ENCODE measurements around the gene VWA8. TPM values are rescaled to one million over a fixed set of nuclear protein-coding genes. Genes with fewer than 3 reads are reported as not detected.

Gene VWA8
- total RNA-seq, 3 donors from 2014 or later: 18.4 to 43.5 (median 34.7) TPM

- TF ChIP-seq POLR2AphosphoS5 (IDR thresholded peaks at IDR 0.05) (no peak), CTCF (IDR thresholded peaks at IDR 0.05) (no peak), POLR2A (IDR thresholded peaks at IDR 0.05) (no peak)
- intact Hi-C loops (cut with DNase I; ENCODE audit: low total_unique reads): no loop called here
Observed at GRCh38 chr13:41944635-41945397, 16.1 kb downstream of the VWA8 start.

GRCh38 chr13:41944229-41944628, 16.7 kb downstream of the VWA8 start:
- intact Hi-C loops (cut with DNase I; ENCODE audit: low total_unique reads): no loop called here

More at GRCh38 chr13:41944635-41945397, 16.1 kb downstream of the VWA8 start:
- DNase-seq (ENCODE audit: low spot score in 2 of 2): no peak
- H3K4me1 ChIP-seq: no peaks in the 10 kb centered on the region
- no peak overlapping the region for H3K4me3 ChIP-seq
- H3K9me3 ChIP-seq: peaks cover 0 to 15% of the 10 kb centered on the region in 2 donors
- H3K27me3 ChIP-seq: no peaks in the 10 kb centered on the region
- no peak overlapping the region for H3K27ac ChIP-seq
- no peaks in the 10 kb centered on the region for H3K36me3 ChIP-seq

GRCh38 chr13:41942462-41943094, 18.3 kb downstream of the VWA8 start:
- Histone ChIP-seq H3K36me3 (no peaks in the 10 kb centered on the region), H3K27me3 (no peaks in the 10 kb centered on the region), H3K9me3 (peaks cover 0 to 15% of the 10 kb centered on the region in 2 donors), H3K4me3 (no peak overlapping the region), H3K27ac (no peak overlapping the region), H3K4me1 (no peaks in the 10 kb centered on the region)
- DNase-seq (ENCODE audit: low spot score in 2 of 2): no peak
- intact Hi-C loops (cut with DNase I; ENCODE audit: low total_unique reads): no loop called here
- TF ChIP-seq CTCF (IDR thresholded peaks at IDR 0.05) (peak in 1 of 3 donors; percentile 29), POLR2A (IDR thresholded peaks at IDR 0.05) (no peak), POLR2AphosphoS5 (IDR thresholded peaks at IDR 0.05) (no peak)

More at GRCh38 chr13:41944229-41944628, 16.7 kb downstream of the VWA8 start:
- Histone ChIP-seq H3K4me1 (no peaks in the 10 kb centered on the region), H3K27ac (no peak overlapping the region), H3K27me3 (no peaks in the 10 kb centered on the region), H3K4me3 (no peak overlapping the region), H3K36me3 (no peaks in the 10 kb centered on the region), H3K9me3 (peaks cover 0 to 15% of the 10 kb centered on the region in 2 donors)
- TF ChIP-seq POLR2AphosphoS5 (IDR thresholded peaks at IDR 0.05) (no peak), POLR2A (IDR thresholded peaks at IDR 0.05) (no peak), CTCF (IDR thresholded peaks at IDR 0.05) (no peak)
- DNase-seq (ENCODE audit: low spot score in 2 of 2): no peak

- TF ChIP-seq CTCF (IDR thresholded peaks at IDR 0.05): no peak
- TF ChIP-seq POLR2AphosphoS5 (IDR thresholded peaks at IDR 0.05): no peak
- no peak for TF ChIP-seq POLR2A (IDR thresholded peaks at IDR 0.05)
- no peaks in the 10 kb centered on the region for H3K27me3 ChIP-seq
- no peaks in the 10 kb centered on the region for H3K36me3 ChIP-seq
- no peak overlapping the region for H3K27ac ChIP-seq
- peaks cover 0 to 9% of the 10 kb centered on the region in 2 donors for H3K9me3 ChIP-seq
- no peak for DNase-seq (ENCODE audit: low spot score in 2 of 2)
- no peak overlapping the region for H3K4me3 ChIP-seq
- intact Hi-C loops (cut with DNase I; ENCODE audit: low total_unique reads): no loop called here
- no peaks in the 10 kb centered on the region for H3K4me1 ChIP-seq
Observed at GRCh38 chr13:41941174-41941573, 19.7 kb downstream of the VWA8 start.

GRCh38 chr13:41939398-41939797, 21.5 kb downstream of the VWA8 start:
- Histone ChIP-seq H3K4me1 (no peaks in the 10 kb centered on the region), H3K36me3 (no peaks in the 10 kb centered on the region), H3K27ac (no peak overlapping the region), H3K4me3 (no peak overlapping the region), H3K9me3 (no peaks in the 10 kb centered on the region), H3K27me3 (no peaks in the 10 kb centered on the region)
- intact Hi-C loops (cut with DNase I; ENCODE audit: low total_unique reads): no loop called here
- no peak for DNase-seq (ENCODE audit: low spot score in 2 of 2)
- TF ChIP-seq CTCF (IDR thresholded peaks at IDR 0.05): no peak
- no peak for TF ChIP-seq POLR2AphosphoS5 (IDR thresholded peaks at IDR 0.05)
- no peak for TF ChIP-seq POLR2A (IDR thresholded peaks at IDR 0.05)

Measured in breast epithelium (tissue), 4 donors.